ENCODE results near the gene CACNA1C. TPM values are rescaled to one million over a fixed set of nuclear protein-coding genes. Genes with fewer than 3 reads are reported as not detected.

CACNA1C gene
- total RNA-seq, 2 donors from 2014 or later = 0.84 to 10.2 TPM

DNA sequence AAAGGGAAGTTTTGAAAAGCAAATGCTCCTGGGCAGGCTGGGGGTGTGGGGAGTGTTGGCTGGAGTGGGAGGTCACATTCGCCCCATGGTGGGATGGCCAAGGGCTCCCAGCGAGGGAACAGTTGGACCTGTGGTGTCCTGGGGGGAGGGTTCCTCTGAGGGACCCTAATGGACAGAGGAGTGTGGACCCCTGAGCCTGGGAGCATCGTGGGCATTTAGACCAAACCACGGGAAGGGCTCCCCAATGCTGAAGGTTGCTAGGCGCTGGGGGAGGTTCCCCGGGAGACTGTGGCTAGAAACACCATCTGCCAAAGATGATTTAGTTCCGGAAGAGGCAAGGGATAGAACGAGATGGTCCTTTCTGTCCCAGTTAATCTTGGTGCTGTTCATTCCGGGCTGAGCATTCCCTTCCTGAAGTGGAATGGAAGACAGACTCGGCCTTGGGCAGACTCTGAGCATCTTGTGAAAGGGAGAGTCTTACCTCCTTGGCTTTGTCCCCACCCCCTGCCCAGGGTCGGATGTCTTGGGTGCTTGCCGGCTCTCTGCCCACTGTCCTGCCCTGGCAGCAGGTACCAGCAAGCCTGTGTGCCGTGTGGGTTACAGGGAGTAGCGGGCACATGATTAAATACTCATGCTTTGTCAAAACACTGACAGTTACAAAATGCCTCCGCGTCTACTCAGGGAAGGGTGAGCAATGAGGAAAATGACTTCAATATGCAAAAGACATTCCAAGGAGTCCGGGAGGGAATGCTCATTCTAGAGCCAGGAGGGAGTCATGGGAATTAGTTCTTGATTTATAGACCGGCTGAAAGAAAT, 215.9 kb downstream of the CACNA1C start:
- intact Hi-C loops (cut with DNase I) = no loop called here
- Histone ChIP-seq H3K36me3 (no peaks in the 10 kb centered on the region), H3K4me1 (no peaks in the 10 kb centered on the region), H3K27me3 (no peaks in the 10 kb centered on the region), H3K4me3 (no peak overlapping the region), H3K9me3 (no peaks in the 10 kb centered on the region), H3K9ac (ENCODE audit: low read depth in 2 of 2, low read length in 2 of 2) (peak overlapping the region in 1 of 2 donors; percentile 12), H3K27ac (no peak overlapping the region)
- TF ChIP-seq, protein P1, sequence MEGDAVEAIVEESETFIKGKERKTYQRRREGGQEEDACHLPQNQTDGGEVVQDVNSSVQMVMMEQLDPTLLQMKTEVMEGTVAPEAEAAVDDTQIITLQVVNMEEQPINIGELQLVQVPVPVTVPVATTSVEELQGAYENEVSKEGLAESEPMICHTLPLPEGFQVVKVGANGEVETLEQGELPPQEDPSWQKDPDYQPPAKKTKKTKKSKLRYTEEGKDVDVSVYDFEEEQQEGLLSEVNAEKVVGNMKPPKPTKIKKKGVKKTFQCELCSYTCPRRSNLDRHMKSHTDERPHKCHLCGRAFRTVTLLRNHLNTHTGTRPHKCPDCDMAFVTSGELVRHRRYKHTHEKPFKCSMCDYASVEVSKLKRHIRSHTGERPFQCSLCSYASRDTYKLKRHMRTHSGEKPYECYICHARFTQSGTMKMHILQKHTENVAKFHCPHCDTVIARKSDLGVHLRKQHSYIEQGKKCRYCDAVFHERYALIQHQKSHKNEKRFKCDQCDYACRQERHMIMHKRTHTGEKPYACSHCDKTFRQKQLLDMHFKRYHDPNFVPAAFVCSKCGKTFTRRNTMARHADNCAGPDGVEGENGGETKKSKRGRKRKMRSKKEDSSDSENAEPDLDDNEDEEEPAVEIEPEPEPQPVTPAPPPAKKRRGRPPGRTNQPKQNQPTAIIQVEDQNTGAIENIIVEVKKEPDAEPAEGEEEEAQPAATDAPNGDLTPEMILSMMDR (IDR thresholded peaks at IDR 0.05) = no peak
- DNase-seq = no peak

DNA sequence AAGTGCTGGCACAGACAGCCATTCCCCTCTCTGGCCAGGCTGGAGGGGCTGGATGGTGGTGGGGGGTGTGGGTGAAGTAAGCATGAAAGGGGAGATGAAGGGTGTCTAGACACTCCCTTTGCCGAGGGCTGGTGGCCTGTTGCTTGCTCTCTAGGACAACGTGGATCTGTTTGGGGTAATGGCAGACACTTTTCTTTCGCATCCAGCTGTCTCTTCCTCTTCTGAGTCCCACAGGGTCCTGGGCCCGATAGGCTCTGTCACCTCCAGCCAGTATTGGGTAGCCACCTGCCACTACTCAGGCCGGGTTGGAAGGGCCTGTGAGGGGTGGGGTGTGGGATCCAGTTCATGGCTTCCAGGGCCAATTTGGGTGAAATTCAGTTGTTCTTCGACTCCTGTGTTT, 218.1 kb downstream of the CACNA1C start:
- Histone ChIP-seq H3K9ac (ENCODE audit: low read depth in 2 of 2, low read length in 2 of 2) (no peak overlapping the region), H3K4me1 (no peaks in the 10 kb centered on the region), H3K27me3 (no peaks in the 10 kb centered on the region), H3K4me3 (no peak overlapping the region), H3K9me3 (no peaks in the 10 kb centered on the region), H3K36me3 (no peaks in the 10 kb centered on the region), H3K27ac (no peak overlapping the region)
- intact Hi-C loops (cut with DNase I) = no loop called here
- TF ChIP-seq, protein P1 (IDR thresholded peaks at IDR 0.05) = no peak
- DNase-seq = no peak

DNA sequence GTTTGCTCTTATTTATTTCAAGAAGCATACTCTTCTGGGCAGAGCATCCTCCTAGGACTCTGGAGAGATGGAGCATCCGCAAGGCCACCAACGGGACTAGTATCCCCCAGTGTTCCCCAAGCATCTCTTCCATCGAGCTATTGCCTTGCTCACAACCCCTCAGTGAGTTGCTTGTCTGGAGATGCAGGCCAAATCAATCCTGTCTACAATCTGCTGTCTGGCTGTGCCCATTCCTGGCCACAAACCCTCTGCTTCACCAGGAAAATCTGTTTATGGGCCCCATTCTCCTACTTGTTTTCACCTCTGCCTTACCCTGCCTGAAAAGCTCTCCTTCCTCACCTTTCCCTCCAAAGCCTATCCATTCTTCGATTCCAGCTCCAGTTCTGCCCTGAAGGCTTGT, 219.2 kb downstream of the CACNA1C start:
- Histone ChIP-seq H3K9me3 (no peaks in the 10 kb centered on the region), H3K27ac (no peak overlapping the region), H3K4me3 (no peak overlapping the region), H3K36me3 (no peaks in the 10 kb centered on the region), H3K4me1 (no peaks in the 10 kb centered on the region), H3K9ac (ENCODE audit: low read depth in 2 of 2, low read length in 2 of 2) (no peak overlapping the region), H3K27me3 (no peaks in the 10 kb centered on the region)
- TF ChIP-seq, protein P1 (IDR thresholded peaks at IDR 0.05) = no peak
- intact Hi-C loops (cut with DNase I) = no loop called here
- DNase-seq = no peak

DNA sequence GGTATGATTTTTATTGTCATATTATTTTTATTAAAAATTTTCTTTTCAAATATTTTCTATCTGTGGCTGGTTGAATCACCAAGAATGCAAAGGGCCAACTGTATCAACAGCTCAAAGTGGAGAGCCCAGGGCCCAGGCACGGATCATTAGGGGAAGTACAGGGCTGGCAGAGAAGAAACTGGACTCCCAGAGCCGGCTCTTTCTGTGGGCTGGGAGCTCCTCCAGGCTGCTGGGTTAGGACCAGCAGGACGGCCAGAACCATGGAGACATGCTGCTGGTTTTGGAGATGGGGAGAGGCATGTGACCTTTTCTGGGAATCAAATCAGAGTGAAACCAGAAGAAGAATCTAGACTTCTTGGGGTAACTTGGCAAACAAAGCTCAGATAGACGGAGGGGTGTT, 220.5 kb downstream of the CACNA1C start:
- no peak overlapping the region for H3K4me3 ChIP-seq
- no peaks in the 10 kb centered on the region for H3K4me1 ChIP-seq
- intact Hi-C loops (cut with DNase I) = no loop called here
- DNase-seq = no peak
- H3K27me3 ChIP-seq = no peaks in the 10 kb centered on the region
- H3K9me3 ChIP-seq = no peaks in the 10 kb centered on the region
- H3K36me3 ChIP-seq = no peaks in the 10 kb centered on the region
- no peak overlapping the region for H3K27ac ChIP-seq
- no peak overlapping the region for H3K9ac ChIP-seq (ENCODE audit: low read depth in 2 of 2, low read length in 2 of 2)
- TF ChIP-seq, protein P1 (IDR thresholded peaks at IDR 0.05) = no peak

DNA sequence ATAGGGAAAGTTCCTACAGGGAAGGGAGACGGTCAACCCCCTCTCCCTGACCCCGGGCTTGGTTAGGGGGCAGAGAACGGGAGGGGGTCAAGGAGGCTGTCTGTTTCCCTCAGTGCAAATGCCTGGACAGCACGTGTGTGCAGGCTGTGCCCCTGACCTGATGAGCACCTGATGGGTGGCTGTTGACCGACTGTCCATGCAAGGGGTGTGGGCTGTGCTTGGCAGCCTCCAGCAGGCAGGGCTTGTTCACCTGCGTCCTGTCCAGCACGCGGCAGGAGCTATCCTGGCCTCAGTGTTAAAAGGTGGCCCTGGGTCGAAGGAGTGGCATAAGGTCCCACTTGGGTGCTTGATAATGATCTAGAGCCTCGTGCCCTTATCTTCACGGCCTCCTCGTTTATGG, 221.0 kb downstream of the CACNA1C start:
- H3K9ac ChIP-seq (ENCODE audit: low read depth in 2 of 2, low read length in 2 of 2) = no peak overlapping the region
- no peak overlapping the region for H3K4me3 ChIP-seq
- no peaks in the 10 kb centered on the region for H3K36me3 ChIP-seq
- H3K4me1 ChIP-seq = no peaks in the 10 kb centered on the region
- intact Hi-C loops (cut with DNase I) = no loop called here
- H3K27ac ChIP-seq = no peak overlapping the region
- no peak for DNase-seq
- H3K27me3 ChIP-seq = no peaks in the 10 kb centered on the region
- TF ChIP-seq, protein P1 (IDR thresholded peaks at IDR 0.05) = no peak
- H3K9me3 ChIP-seq = no peaks in the 10 kb centered on the region
